ENCODE data around the gene CD164.

The CD164 gene
- 239 to 241 reads per million in 2 donors for total RNA-seq

DNA sequence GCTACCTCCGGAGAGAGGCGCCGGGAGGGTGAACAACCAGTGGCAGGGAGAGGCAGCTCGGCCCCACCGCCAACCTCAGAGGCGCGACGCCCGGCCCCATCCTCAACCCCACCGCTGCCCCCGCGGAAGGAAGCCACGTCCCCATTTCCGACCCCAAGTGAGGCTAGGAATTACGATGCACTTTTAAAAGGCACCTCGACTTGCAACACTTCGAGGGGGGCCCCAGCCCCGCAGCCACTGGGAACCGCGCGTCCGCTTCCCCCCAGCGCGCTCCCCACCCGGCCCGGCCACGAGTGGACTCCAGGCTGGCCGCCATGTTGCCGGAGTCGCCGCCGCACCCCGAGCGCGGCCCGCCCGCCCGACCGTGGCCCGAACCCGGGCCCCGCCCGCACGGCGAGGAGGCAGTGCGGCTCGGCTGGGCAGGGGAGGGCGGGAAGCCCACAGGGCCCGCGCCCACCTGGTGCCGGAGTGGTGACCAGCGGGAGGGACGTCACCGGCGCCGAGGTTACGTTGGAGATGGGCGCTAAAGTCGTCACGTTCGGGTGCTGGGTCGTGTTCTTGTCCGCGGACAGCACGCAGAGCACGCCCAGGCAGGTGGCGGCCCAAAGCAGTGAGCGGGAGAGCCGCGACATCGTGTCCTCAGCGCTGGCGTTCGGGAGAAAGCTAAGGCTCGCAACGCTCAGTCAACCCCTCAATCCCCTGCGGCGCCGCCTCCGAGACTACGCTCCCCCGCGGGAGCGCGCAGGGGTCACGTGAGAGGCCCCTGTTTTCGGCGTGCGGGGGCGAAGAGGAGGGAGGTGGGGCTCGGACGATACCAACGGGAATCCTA lies at the start of gene CD164:
Gene CD164, minus strand, starts transcription at position 721 of the 829 bp plus-strand sequence. Its CDS starts 89 bp downstream, at position 632.
- peak; percentile 93 for DNase-seq

DNA sequence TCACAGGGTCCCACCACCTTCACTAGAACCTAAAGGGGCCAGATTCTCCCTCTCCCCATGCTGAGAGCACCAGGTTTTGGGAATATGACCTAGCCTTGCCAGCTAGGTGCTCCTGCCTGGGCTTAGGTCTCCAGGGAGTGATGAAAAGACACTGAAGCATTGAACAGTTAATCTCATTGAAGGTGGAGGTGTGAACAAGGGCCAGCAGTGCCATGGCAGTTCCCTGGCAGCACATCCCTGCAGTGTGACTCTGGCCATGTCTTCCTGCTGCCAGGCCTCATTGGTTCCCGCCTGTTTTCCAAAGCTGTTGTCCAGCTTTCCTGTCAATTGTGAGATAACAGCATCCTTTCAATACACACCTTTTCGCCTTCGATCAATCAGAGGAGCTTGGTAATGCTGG lies 47.2 kb upstream of the CD164 start:
- no peak for DNase-seq

DNA sequence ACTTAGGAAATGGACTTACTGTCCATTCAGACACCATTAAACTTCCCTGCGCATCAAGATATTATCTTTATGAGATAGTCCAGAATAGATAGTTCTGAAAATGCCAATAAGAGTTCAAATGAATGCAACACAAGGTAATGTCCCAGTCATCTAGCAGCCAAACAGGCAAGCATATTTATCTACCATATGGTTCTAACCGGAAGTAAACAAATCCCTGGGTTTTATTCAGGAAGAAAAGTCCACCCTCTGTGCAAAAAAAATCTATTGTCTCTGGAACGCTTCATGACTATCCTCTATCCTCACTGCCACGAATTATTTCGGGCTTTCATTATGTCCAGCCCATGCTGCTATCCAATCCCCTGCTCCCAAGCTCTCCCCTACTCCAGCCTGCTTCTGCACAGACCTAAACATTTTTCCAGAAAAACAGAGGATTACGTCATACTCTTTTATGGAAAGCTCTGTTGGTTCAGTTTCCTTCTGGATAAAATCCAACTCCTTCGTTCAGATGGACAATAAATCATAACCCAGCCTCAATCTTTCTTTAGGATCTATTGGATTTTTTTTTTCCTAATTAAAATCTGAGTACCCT lies 46.7 kb upstream of the CD164 start:
- DNase-seq = no peak

DNA sequence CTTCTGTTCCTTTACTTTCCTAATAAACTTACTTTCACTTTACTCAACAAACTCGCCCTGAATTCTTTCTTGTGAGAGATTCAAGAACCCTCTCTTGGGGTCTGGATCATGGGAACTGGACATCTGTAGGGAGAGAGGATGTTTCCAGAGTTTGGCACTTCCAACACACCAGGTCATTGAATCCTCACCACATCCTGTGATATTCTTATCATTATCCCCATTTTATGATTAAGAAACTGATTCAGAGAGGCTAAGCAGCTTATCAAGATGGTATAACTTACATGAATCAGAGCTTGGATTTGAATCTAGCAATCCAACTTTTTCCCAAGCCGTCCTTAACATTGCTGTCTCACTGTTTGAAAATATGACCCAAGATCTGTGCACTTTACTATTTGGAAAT lies 42.7 kb upstream of the CD164 start:
- DNase-seq = no peak

DNA sequence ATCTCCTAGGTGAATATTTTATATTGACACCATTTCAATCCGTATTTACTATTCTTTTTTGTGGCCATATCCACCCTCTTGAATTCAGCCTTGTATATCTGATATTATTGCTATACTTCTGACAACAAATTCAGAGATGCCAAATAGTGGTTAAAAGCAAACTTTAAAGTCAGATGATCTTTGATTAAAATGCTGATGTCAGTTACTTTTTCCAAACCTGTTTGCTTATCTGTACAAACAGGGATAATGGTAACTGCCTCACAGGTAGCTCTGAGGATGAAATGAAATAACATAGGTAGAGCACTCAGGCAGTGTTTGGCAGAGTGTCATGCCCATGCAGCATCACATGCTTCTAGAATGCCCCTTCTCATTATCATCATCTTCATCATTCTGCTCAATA lies 38.9 kb upstream of the CD164 start:
- DNase-seq = no peak

DNA sequence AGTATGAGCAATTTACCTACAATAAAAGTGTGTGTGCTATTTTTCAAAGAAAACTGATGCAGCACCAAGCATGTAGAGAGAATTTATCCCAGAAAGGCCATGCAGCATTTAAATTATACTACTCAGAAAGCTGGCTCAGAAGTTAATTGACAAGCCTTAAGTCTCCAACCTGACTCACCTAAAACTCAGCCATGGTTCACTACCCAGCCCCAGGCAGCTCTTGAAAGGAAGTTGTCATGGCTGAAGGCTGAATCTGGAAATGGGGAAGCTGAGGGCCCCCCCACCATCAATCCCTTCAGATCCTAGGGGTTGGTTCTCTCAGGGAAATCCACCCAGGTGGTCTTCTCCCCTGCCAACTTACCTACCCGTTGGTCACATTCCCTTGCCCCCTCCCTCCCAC lies 38.5 kb upstream of the CD164 start:
- no peak for DNase-seq

DNA sequence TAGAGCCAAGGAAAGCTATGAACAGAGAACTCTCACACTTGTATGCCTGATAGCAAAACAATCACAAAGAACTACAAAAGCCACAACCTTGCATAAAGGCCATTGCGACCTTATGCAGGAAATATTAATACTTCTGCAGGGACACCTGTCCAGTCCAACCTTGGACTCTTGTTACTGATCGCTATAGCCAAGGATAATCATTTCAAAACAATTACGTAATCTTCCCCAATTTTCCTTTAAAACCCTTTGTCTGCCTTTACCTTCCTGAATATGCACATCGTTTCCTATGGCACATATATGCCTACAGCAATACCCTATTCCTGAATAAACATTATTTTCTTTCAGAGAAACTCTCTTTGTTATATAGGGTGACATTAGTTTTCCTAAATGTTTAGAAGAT lies 35.4 kb upstream of the CD164 start:
- no peak for DNase-seq

DNA sequence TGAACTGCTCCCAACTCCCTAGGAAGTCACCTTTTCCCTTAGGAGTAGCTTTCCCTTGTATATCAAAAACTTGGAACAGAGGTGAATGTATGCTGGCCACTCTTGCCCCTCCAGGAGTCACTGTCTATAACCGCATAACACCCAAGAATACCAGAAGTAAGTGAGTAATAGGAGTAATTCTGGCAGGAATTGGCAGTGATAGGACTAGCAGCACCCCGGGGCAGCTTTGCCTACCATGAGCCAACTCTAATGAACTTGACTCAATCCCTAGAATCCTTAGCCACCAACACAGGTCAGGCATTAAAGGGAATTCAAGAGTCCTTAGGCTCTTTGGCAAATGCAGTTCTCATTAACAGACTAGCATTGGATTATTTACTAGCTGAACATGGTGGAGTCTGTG lies 28.8 kb upstream of the CD164 start:
- no peak for DNase-seq

DNA sequence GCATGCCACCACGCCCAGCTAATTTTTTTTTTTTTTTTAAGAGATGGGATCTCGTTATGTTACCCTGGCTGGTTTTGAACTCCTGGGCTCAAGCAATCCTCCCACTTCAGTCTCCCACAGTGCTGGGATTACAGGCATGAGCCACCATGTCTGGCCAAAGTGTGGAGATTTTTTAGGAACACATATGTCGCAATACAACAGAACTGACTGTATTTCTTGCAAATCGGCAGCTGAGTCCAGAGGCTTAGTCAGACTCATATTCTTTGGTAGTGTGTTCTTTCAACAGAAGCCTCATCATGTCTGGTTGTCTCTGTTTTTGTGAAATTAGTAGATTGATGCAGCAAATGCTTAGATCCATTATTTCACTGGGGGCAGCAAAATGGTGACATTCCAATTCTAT lies 23.9 kb upstream of the CD164 start:
- DNase-seq = no peak

DNA sequence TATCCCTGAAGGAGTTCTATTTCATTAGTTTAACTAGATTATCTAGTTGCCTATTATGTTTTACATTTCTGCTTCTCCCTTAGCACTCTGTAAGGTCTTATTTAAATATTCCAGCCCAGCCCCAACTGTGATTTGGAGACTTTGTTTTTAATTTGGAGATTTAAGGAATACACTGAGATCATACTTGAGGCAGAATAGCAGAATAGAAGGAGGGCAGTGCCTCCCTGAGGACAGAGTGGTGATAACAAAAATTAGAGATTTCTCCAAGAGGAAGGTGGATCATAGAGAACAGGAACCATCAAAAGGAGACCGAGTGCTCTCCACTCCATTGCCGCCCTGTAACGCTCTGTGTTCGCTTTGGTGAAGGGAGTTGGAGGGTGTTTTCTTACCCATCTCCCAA lies 14.8 kb upstream of the CD164 start:
- DNase-seq = no peak

DNA sequence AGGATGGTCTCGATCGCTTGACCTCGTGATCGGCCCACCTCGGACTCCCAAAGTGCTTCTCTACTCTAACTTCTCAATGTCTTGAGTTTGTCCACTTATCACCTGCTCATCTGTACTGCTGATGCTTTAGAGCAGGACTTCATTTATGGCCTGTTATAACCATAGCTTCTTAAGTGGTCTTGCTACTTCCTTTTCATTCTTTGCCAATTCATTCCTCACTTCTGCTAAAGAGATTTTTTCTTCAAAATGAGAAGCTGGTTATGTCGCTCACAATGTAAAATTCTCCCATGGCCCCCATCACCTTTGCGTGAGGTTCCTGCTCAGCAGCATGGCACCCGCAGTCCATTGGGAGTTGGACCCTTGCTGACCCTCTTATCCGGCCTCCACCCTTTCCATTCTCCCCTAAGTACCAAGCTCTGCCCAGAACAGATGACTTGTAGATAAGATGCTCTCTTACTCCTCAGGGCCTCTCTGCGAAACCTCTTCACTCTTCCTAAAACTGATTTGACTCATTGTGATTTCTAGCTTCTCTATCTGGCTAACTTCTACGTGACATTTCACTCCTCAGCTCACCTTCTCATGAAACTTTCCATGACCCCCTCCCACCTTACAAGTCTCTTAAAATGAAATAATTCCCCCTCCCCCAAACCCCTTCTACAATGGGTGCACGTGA lies 13.9 kb upstream of the CD164 start:
- no peak for DNase-seq

DNA sequence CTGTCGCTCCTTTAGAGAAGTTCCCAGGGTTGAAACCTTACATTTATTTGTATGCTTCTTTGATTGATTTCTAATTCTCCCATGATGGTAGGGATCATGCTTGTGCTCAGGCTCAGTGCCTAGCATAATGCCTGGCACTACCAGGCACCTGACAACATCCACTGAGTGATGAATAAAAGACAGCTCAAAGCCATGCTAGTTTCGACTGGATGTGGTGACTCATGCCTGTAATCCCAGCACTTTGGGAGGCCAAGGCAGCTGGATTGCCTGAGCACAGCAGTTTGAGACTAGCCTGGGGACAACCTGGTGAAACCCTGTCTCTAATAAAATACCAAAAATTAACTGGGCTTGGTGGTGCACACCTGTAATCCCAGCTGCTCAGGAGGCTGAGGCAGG lies 11.6 kb upstream of the CD164 start:
- DNase-seq = no peak

DNA sequence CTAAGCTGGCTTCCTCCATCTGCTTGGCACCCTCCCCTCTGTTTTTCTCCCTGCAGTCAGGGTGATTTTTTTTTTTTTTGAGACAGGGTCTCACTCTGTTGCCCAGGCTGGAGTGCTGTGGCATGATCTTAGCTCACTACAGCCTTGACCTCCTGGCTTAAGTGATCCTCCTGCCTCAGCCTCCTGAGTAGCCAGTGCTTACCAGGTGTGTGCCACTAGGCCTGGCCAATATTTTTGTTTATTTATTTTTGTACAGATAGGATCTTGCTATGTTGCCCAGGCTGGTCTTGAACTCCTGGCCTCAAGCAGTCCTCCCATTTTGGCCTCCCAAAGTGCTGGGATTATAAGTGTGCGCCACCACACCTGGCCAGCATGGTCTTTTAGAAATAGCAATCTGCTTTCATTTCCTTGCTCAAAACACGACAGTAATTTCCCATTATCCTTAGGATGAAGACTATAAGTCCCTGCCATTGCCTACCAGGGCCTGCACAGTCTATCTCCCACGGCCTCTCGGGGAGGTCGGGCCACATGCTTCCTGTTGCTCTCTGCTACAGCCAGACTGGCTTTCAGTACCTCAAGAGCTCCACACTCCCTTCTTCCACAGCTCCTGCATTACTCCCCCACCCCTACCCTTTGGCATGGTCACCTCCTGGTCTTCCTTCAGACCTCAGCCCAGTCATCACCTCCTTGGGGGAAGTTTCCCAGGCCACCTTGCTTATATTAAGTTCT lies 11.1 kb upstream of the CD164 start:
- DNase-seq = no peak

DNA sequence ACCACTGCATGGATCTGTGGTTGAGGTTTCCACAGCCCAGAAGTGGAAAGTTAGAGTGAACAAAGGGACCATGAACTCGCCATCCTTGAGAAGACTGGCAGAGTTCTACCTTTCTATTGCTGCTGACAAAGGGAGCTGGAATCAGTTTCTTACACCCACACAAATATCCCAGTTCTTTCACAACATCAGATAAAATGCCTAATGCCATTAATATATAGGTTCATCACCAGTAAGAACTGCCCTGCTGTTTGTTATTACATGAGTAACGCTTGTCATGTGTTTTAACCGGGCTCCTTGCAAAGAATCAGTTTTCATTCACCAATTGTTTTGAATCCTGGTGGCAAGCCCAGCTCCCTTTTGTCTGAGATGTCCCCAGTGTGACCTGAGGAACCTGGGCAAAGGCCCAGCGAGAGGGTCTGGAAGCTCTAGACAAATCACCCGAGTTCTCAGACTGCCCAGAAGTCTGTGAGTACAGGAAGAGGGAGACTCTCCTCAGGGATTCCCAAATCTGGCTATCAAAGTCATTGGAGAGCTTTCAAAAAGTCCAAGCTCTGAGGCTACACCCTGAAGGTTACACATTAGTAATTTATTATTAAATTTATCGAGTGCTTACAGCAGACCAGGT lies 7.5 kb upstream of the CD164 start:
- DNase-seq = no peak

DNA sequence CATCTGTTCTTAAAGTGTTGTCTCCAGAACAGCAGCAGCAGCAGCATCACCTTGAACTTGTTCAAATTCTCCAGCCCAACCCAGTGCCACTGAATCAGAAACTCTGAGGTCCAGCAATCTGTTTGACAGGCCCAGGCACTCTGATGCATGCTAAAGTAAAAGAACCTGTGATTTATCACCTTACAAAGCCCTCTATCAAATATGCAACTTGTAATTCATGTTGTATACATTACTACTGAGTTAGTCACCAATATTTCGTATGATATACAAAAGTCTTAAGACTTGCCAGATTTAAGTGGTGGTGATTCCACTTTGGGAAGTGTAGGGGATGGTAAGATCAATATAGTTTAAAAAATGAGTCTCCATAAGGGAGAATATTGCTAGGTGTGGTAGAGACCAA lies 6.0 kb upstream of the CD164 start:
- no peak for DNase-seq

DNA sequence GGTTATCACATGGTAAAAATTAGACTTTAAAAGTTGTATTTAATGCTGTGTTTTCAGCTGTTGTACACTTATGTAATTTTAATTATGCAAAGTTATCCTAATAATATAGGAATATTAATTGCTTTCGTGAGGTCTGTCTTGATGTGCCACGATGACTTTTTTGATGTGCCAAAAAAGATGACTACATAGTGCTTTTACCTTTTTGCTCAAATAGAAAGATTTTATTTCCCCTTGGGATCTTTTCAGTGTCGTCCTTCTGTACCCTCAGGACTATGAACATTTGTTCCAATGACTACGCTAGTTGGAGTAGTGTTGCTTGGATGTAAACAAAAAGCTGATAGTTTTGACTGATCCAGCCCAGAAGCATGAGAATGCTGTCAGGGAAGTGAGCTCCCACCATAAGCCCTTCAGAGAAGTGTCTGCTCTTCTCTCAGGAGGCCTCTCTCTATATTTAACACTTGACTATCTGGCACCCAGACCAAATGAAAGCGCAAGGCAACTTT lies 1.2 kb upstream of the CD164 start:
- DNase-seq = no peak

DNA sequence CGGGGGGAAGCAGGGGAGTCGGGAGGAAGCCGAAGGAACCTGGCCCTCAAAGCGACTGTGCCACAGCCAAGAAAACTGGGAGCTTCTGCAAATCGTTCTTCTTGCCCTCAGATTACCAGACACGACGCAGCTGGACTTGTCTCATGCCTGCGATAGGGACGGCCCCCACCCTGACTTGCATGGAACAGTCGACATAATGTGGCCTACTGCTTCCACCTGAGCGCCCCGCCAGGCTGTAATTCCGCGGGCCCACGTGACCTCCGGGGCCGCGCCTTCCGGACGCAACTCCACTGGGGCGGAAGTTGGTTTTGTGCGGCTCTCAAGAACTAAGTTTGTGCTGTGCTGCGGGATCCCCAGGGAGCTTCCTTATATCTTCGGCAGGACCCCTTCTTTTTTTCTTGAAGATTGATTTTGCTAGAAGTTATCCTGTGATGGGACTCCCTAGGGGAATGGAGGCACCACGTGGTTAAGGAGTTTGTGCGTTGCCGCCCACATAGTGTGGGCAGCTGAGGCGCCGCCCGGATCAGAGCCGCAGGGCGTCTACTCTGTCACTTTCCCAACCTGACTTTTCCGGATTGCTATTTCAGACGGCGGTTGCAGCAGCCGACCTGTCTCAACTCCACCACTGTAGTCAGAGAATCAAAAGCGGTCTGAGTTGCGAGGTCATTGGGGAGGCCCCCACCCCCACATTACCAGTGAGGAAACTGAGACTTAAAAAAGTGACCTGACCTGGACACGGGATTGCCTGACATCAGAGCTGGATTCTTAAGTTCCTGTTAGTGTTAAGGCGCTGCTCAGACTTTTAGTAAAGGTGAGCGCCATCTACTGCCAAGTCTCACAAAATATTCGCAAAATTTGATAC lies 540 bp upstream of the CD164 start:
- peak; percentile 86 for DNase-seq

DNA sequence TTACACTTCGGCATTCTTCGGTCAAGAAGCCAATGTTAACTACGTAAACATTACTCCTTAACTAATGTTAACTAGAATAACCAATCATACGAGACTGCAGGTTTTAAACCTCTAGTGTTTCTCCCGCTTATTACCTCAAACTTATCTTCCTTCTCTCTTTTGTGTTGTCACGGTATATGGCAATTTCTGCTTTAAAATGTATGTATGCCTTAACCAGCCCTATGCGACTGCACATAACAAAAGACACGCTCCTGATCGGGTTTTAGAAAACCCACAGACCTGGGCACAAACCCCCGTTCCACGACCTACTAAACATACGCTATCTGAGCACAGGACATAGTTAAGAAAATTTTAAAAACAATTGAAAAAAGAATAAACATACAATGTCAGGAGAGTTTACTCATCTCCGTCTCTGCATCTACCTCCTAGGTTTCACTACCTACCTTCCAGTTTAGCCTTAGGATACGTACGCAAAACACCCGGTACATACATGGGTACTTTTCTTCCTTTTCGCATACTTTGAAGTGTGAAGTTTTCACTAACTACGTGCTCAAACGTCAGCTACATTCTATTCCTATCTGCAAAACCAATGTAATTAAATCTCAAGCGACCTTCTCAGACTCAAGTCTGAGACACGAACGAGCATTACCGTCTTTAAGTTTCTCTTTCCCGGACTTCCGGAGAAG lies 1.1 kb downstream of the CD164 start:
- DNase-seq = no peak

DNA sequence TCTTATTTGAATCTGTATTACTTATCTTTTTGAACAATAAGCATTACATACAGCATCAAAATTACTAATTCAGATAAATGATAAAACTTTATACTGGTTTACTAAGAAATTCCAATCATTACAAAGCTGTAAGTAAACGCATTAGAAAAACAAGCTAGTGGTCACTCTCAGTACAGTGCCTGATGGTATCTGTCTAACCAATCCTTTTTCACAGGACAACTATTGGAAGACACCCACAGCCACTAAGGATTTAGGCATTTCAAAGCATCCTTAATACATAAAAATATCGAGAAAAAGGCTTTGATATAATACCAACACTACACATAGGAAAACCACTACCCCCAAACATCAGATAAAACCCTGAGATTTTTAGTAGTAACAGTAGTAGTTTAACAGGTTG lies 2.6 kb downstream of the CD164 start:
- no peak for DNase-seq

DNA sequence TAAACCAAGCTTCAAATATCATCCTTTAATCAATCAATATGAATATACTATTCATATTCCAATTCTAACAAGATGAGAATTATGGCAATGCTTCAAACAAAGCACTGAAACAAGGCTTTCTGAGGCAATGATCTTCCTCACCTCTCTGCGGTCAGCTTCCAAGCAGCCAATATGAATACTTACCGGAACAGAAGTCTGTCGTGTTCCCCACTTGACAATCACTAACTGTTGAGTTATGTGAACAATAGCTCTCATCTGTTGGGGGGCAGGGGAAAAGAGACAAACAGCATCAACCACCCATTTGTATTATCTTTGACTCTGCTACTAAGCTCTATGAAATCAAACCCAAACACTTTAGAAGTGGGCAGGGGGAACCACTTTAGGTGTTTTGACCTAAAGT lies 4.5 kb downstream of the CD164 start:
- no peak for DNase-seq

DNA sequence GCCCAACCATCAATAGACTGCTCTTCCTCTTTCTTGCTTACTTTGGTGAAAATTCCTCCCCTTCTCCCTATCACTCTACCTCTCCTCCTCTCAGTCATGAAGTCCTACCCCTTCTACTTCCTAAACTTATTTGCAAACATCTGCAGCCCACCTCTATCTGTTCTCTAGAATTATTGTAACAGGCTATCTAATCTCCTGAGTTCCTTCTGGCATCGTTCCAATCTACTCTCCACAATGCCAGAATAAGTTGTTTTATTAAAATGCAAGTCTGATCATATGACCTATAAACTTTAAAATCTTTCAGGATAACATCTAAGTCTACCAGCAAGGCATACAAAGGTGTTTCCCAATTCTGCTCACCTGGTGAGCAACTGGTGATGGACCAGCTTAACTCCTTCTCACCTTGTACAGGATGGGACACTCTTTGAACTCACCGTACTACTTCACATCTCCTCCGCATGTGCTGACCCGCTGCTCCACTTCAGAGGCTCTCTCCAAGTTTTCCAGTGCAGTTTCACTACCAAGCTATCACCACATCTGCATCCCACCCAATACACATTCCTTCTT lies 7.9 kb downstream of the CD164 start:
- DNase-seq = no peak

Data from T-helper 9 cell (primary cell).